Large intestine (tissue), 3 donors: Measurements from ENCODE around the gene CHD2. TPM values are rescaled to one million over a fixed set of nuclear protein-coding genes. Genes with fewer than 3 reads are reported as not detected.

Experiments
- DNase-seq, 2 donors: peaks; one replicate each; pipeline versions ENCODE4 v3.0.0 to v3.0.0-alpha.2; 2013
- H3K27ac ChIP-seq: one replicate; pipeline ENCODE4 v1.5.1; 2013; ENCODE audit warnings: low read length
- H3K27me3 ChIP-seq: 2 replicates; pipeline ENCODE4 v1.6.1; 2013; ENCODE audit warnings: low read length; ENCODE audit not compliant: control insufficient read depth, insufficient read depth
- H3K36me3 ChIP-seq: 2 replicates; pipeline ENCODE4 v1.6.1; 2013; ENCODE audit warnings: low read length; ENCODE audit not compliant: control insufficient read depth, insufficient read depth
- H3K4me1 ChIP-seq: one replicate; pipeline ENCODE4 v1.6.1; 2013; ENCODE audit warnings: low read length; ENCODE audit not compliant: control insufficient read depth, insufficient read depth
- H3K4me3 ChIP-seq: one replicate; pipeline ENCODE4 v1.5.1; 2013; ENCODE audit warnings: low read length
- H3K9me3 ChIP-seq: one replicate; pipeline ENCODE4 v1.6.1; 2013; ENCODE audit warnings: mild to moderate bottlenecking, low read depth, low read length, moderate library complexity; ENCODE audit not compliant: control insufficient read depth
- WGBS: methylation state at CpG from one replicate; pipeline ENCODE4 v1.1.5; 2013; ENCODE audit warnings: low lambda C conversion rate; ENCODE audit not compliant: insufficient coverage; 5-methylcytosine and 5-hydroxymethylcytosine counted together
- polyA plus RNA-seq: library from polyadenylated mRNA; unstranded; fragments of 120-200 nt; gene quantifications from one replicate; pipeline ENCODE4 v1.2.1, GENCODE V29; 2013

Gene CHD2
- polyA plus RNA-seq, 1 donor = 75.7 TPM

DNA sequence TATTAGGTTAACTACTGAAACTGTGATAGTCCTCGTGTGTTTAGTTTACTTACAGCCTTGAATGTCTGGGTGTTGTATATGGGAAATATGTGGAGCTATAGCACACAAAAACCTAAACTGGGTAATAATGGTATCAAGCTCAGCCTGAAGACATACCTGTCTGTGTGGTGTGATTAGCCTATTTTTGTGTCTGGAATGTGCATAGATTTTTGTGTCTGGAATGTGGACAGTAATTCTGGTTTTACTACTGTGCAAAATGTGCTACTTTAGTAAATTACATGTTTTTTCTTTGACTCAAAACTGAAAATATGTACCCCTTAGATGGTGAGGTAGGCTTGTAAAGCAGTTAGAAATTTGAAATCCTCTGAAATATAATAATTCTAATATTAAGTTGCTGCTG lies 43.5 kb downstream of the CHD2 start:
- peaks cover 84% of the 10 kb centered on the region for H3K36me3 ChIP-seq

DNA sequence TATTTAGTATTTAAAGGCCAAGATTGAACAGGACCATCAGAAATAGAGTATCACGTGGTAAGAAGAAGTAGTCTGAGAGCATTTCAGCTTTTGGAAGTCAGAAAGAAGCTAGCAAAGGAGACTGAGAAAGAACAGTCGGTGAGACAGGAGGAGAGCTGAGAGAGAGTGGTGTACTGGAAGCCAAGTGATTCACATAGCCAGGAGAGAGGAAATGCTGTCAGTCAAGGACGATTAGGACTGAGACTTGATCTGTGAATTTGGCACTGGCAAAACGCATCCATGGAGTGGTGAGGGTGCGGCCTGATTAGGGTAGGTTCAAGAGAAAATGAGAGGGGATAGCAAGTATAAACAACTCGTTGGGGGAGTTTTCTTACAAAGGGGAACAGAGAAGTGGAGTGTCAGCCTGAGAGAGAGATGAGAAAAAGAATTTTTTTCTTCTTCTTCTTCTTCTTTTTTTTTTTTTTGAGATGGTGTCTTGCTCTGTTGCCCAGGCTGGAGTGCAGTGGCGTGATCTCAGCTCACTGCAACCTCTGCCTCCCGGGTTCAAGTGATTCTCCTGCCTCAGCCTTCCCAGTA lies 44.9 kb downstream of the CHD2 start:
- WGBS = 95% methylated on average over 4 of the region's 8 CpGs
- H3K4me3 ChIP-seq = no peak overlapping the region
- H3K4me1 ChIP-seq = no peaks in the 10 kb centered on the region
- H3K27me3 ChIP-seq = no peaks in the 10 kb centered on the region
- H3K9me3 ChIP-seq = peaks cover 9% of the 10 kb centered on the region
- no peak for DNase-seq
- no peak overlapping the region for H3K27ac ChIP-seq
- H3K36me3 ChIP-seq = peaks cover 85% of the 10 kb centered on the region

More for the DNA sequence above, 43.5 kb downstream of the CHD2 start:
- no peaks in the 10 kb centered on the region for H3K27me3 ChIP-seq
- H3K4me1 ChIP-seq = no peaks in the 10 kb centered on the region
- no peak overlapping the region for H3K27ac ChIP-seq
- H3K9me3 ChIP-seq = peaks cover 4% of the 10 kb centered on the region
- no peak for DNase-seq
- no peak overlapping the region for H3K4me3 ChIP-seq
- WGBS = 71% methylated on average over 1 of the region's 1 CpG

DNA sequence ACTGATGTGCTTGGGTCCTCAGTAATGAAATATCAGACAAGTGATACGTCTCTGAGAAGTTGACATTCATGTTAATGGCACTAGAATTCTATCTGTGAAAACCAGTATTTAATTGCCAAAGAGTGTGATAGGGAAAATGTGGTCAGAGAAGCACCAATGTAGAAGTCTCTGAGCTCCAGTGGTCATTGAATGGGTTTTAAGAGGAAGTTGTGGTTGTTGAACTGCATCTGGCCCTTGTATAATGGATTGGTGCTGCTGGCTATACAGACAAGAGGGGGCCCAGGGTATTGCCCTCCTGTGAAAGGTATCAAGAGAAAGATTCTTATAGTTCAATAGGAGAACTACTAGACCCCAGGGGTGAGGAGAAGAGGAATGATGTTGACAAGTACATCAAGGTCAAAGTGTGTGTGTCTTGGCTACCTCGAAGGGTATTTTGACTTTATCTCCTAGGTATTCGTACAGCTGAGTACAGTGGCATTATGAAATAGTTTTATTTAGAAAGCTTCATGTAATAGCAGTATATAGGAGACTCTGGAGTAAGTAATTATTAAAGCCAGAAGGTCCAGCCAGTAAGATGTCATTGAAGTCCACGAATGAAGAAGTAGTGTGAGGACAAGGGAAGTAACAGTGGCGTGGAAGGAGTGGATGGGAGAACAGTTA lies 47.1 kb downstream of the CHD2 start:
- H3K27ac ChIP-seq = no peak overlapping the region
- H3K36me3 ChIP-seq = peaks cover 87% of the 10 kb centered on the region
- H3K9me3 ChIP-seq = peaks cover 9% of the 10 kb centered on the region
- no peak overlapping the region for H3K4me3 ChIP-seq
- no peaks in the 10 kb centered on the region for H3K4me1 ChIP-seq
- no peak for DNase-seq
- WGBS = 100% methylated on average over 1 of the region's 5 CpGs
- no peaks in the 10 kb centered on the region for H3K27me3 ChIP-seq

DNA sequence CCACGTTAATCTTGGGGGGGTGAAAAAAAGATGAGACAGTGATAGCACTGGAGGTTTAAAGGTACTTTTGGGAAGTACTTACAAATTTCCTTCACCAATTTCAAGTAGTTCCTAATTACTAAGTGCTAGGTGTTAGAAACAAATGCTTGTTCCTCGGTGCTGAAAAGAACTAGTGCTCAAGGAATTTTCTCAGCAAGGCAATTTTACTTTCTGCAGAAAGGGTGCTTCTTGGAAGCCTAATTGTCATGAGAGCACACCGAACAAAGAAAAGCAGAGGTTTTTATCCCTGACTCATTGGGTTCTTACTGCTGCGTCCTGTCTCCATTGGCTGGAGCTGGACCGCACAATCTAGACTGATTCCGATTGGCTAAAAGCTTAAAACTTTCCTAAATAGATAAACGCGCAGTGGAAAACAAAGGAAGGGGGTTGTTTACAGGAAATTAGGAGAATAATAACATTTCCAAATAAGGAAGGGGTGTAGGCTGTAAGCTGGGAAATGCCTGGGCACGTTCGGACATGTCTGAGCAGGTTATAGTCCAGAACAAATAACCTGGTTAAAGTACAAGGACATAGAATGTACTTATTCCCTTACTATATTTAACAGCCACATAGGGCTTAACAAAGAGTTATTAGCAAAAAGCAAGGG lies 49.6 kb downstream of the CHD2 start:
- no peak overlapping the region for H3K27ac ChIP-seq
- H3K36me3 ChIP-seq = peaks cover 86% of the 10 kb centered on the region
- peaks cover 9% of the 10 kb centered on the region for H3K9me3 ChIP-seq
- no peaks in the 10 kb centered on the region for H3K4me1 ChIP-seq
- 98% methylated on average over 6 of the region's 10 CpGs for WGBS
- DNase-seq = no peak
- H3K4me3 ChIP-seq = no peak overlapping the region
- H3K27me3 ChIP-seq = no peaks in the 10 kb centered on the region

DNA sequence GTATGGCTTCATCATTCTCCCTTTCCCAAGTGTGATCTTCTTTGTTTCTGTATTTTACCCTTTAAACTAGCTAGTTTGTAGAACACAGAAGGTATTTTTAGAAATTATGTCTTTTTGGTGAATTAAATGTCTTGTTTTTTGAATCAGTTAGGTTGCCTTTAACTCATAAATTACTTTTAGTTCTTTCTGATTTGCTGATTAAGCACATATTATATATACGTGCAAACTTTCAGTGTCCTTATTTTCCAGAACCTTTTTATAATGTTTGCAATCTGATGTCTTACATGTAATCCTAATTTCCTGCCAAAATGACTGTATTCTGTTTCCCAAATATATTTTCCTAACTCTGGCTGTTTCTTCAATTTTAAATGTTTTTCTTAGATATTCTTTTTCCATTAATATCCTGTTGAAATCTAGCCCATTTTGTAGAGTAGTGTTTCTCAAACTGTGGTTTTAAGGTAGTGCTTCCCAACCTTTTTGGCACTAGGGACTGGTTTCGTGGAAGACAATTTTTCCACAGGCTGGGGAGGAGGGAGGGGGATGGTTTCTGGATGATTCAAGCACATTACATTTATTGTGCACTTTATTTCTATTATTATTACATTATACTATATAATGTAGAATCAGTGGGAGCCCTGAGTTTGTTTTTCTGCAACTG lies 51.8 kb downstream of the CHD2 start:
- H3K27ac ChIP-seq = no peak overlapping the region
- H3K4me3 ChIP-seq = no peak overlapping the region
- WGBS = 100% methylated on average over 1 of the region's 2 CpGs
- H3K36me3 ChIP-seq = peaks cover 86% of the 10 kb centered on the region
- no peaks in the 10 kb centered on the region for H3K4me1 ChIP-seq
- peaks cover 9% of the 10 kb centered on the region for H3K9me3 ChIP-seq
- DNase-seq = no peak
- H3K27me3 ChIP-seq = no peaks in the 10 kb centered on the region

DNA sequence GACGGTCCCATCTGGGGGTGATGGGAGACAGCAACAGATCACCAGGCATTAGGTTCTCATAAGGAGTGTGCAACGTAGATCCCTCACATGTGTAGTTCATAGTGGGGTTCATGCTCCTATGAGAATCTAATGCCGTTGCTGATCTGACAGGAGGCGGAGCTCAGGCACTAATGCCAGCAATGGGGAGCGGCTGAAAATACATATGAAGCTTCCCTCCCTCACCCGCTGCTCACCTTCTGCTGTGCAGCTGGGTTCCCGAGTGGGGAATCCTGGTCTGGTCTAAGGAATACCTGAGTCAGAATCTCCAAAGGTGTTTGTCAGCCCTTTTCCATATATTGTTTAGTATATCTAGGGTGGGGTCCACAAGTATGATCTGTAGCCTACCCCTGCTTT lies 52.3 kb downstream of the CHD2 start:
- no peak overlapping the region for H3K4me3 ChIP-seq
- no peaks in the 10 kb centered on the region for H3K27me3 ChIP-seq
- DNase-seq = no peak
- H3K27ac ChIP-seq = no peak overlapping the region
- WGBS = no CpG with 5 or more reads among the region's 7 CpGs
- no peaks in the 10 kb centered on the region for H3K4me1 ChIP-seq
- peaks cover 86% of the 10 kb centered on the region for H3K36me3 ChIP-seq
- H3K9me3 ChIP-seq = peaks cover 6% of the 10 kb centered on the region

DNA sequence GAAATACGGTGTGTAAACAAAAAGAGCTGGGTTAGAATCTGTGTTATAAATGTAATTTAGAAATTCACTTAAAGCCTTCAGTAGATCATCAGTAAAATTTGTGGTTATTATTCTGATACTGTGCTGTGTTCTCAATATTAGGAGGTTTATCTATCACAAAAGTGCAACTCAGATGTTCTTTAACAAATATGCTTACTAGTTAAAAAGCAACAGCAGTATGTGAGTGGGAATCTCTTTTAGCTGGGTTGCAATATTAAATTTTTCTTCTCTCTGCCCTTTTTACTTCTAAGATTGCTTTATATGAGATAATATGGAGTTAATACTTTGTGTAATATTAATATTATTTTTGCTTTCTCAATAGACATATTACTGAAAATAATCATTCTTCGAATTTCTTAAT lies 53.4 kb downstream of the CHD2 start:
- Histone ChIP-seq H3K4me1 (no peaks in the 10 kb centered on the region), H3K36me3 (peaks cover 82% of the 10 kb centered on the region), H3K27me3 (no peaks in the 10 kb centered on the region), H3K27ac (no peak overlapping the region), H3K4me3 (no peak overlapping the region), H3K9me3 (peaks cover 5% of the 10 kb centered on the region)
- no peak for DNase-seq
- WGBS = 88% methylated on average over 1 of the region's 2 CpGs

DNA sequence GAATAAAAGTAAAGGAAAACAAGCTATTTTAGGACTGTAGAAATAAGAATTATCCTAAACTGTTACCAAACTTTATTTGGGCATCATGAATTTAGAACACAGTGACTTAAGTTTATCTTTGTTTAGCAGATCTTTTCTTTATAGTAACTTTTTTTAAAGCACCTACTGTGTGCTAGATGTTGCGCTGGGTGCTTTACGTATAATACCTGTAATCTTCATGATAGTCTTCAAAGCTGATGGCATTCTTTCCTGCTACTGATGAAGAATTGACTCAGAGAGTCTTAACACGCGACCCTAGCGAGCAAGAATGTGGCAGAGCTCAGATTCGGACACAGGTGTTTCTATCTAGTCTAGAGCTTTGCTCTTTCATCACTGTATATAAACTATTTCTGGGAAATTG lies 53.9 kb downstream of the CHD2 start:
- Histone ChIP-seq H3K36me3 (peaks cover 78% of the 10 kb centered on the region), H3K4me3 (no peak overlapping the region), H3K9me3 (peaks cover 3% of the 10 kb centered on the region), H3K27ac (no peak overlapping the region), H3K4me1 (no peaks in the 10 kb centered on the region), H3K27me3 (no peaks in the 10 kb centered on the region)
- 100% methylated on average over 2 of the region's 6 CpGs for WGBS
- DNase-seq = no peak

DNA sequence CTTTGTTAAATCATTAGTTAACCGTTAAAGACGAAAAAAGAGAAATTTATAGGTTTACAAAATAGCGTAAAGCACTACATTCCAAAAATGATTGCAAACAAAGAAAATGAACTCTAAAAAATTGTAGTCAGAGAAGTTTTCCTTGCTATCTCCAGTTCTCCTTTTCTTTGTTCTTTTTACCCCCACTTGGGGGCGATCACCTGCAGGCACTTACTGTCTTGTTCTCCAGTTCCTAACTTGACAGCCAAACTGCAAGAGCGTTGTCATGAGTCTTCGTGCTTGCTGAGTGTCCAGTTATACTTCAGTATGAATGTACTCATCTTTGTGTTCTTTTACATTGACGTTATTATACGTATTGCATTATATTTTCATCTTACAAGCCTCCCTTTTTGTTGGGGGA lies 54.5 kb downstream of the CHD2 start:
- no peak for DNase-seq
- 96% methylated on average over 8 of the region's 8 CpGs for WGBS
- Histone ChIP-seq H3K4me1 (no peaks in the 10 kb centered on the region), H3K27me3 (no peaks in the 10 kb centered on the region), H3K36me3 (peaks cover 78% of the 10 kb centered on the region), H3K27ac (no peak overlapping the region), H3K4me3 (no peak overlapping the region), H3K9me3 (peaks cover 3% of the 10 kb centered on the region)

DNA sequence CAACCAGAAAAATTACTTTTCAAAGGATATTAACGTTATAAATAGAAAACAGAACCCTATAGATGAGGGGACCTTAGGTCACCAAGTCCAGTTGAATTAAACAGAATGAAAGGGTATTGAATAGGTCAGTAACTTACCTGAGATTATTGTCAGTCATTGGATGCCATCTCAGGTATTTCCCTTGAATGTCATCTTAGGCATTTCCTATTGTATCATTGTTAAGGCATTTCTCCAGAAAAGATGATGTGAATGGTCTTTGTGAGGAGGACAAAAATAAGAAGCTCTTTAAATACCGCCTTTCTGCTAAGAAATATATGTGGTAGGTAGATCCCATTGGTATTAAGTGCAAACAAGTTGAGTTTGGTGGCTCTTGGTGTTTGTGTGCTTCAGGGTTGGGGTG lies 55.6 kb downstream of the CHD2 start:
- no peak for DNase-seq
- no peak overlapping the region for H3K4me3 ChIP-seq
- no peaks in the 10 kb centered on the region for H3K4me1 ChIP-seq
- no peaks in the 10 kb centered on the region for H3K27me3 ChIP-seq
- H3K36me3 ChIP-seq = peaks cover 73% of the 10 kb centered on the region
- WGBS = no CpG with 5 or more reads among the region's 2 CpGs
- no peak overlapping the region for H3K27ac ChIP-seq
- H3K9me3 ChIP-seq = no peaks in the 10 kb centered on the region
